Erythroblast (primary cell): ENCODE data around the gene C19orf81.

Experiments
- GATA1 ChIP-seq: IDR thresholded peaks from 2 replicates; pipeline ENCODE4 v1.6.1; 2011; ENCODE audit warnings: low read depth, mild to moderate bottlenecking, control low read depth, low read length, moderate library complexity
- POLR2A ChIP-seq: IDR thresholded peaks from 2 replicates; pipeline ENCODE4 v1.6.1; 2011; ENCODE audit warnings: mild to moderate bottlenecking, low read length

DNA sequence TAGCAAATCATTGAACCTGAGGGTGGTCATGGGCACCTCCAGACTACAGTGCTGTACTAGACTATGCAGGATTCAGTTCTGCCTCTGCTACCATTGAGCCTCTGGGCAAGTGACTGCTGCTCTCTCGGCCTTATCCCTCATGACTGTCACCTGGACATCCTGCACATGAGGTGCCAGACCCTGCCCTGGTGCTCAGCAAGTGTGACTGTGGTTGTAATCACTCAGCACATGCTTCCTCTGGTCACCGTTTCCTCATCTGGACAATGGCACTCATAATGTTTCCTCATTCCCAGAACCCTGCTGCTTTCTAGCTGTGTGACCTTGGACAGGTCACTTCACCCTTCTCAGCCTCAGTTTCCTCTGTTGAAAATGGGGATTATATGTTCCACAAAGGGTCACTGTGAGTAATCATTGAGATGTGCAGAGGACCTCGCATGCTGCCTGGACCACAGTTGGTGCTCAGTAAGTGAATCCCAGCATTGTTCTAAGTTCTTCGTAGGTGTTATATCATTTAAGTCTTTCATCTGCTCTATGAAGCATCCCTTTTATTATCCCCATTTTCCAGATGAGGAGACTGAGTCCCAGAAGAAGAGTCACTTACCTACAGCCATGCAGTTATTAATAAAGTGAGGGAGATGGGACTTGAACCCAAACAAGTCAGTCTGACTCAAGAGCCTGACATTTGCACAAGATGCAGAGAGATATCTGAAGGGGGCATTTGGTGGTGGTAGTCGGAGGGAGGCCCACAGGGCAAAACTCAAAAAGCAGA lies 12.7 kb upstream of the C19orf81 start:
- TF ChIP-seq POLR2A (no peak), GATA1 (no peak)
